HEK293 (cell line): ENCODE data around the gene CNPY1.
A peak's percentile ranks its signal among the peaks of the same experiment; 100 is the strongest.

Experiments used
- CTCF ChIA-PET: fragments of 350-600 bp; formaldehyde crosslinking; extraction: SDS; loops from one replicate; lab custom pipeline; 2021; ENCODE audit warnings: antibody characterized with exemption; lab: Yijun Ruan, JAX
- POLR2A ChIA-PET: fragments of 300-600 bp; formaldehyde crosslinking; extraction: SDS; loops from one replicate; lab custom pipeline; 2020; ENCODE audit warnings: antibody characterized with exemption, inconsistent platforms; lab: Yijun Ruan, JAX
- H3K27ac ChIP-seq: fragments of 200-500 bp; sonication (Bioruptor generic); 2 replicates; pipeline ENCODE4 v1.5.1; 2014; ENCODE audit warnings: low read depth, low read length, control low read depth, inconsistent platforms; ENCODE audit errors: extremely low read depth
- H3K36me3 ChIP-seq, 2 experiments: fragments of 200-500 bp in 1 of 2; sonication (Bioruptor generic) in 1 of 2; 1 replicate in 1 of 2; 2 replicates in 1 of 2; pipeline ENCODE4 v1.5.1; 2014 to 2017; ENCODE audit warnings: inconsistent platforms in 2 of 2, low read length in 2 of 2; ENCODE audit not compliant: control insufficient read depth in 2 of 2, insufficient read depth in 1 of 2
- H3K4me1 ChIP-seq: fragments of 200-500 bp; sonication (Bioruptor generic); 2 replicates; pipeline ENCODE4 v1.5.1; 2014; ENCODE audit warnings: mild to moderate bottlenecking, low read length, inconsistent platforms; ENCODE audit not compliant: control insufficient read depth, insufficient read depth
- H3K4me3 ChIP-seq: 2 replicates; pipeline ENCODE4 v1.5.1; 2011; ENCODE audit warnings: low read depth, mild to moderate bottlenecking, control low read depth, low read length, moderate library complexity
- H3K9me3 ChIP-seq: fragments of 200-500 bp; sonication (Bioruptor generic); 2 replicates; pipeline ENCODE4 v1.5.1; 2014; ENCODE audit warnings: low read depth, low read length, inconsistent platforms; ENCODE audit not compliant: control insufficient read depth, insufficient read depth
- EGR2 ChIP-seq: fragments of 450-650 bp; formaldehyde crosslinking; IDR thresholded peaks from 2 replicates; pipeline ENCODE4 v1.5.1; 2016; ENCODE audit warnings: low read depth, missing biosample characterization, missing genetic modification characterization
- GLI4 ChIP-seq: fragments of 450-650 bp; formaldehyde crosslinking; IDR thresholded peaks from 2 replicates; pipeline ENCODE4 v1.5.1; 2016; ENCODE audit warnings: missing biosample characterization, missing genetic modification characterization
- ZBTB44 ChIP-seq: fragments of 450-650 bp; IDR thresholded peaks from 2 replicates; pipeline ENCODE4 v1.5.1; 2018; ENCODE audit warnings: missing biosample characterization, mild to moderate bottlenecking, missing genetic modification characterization
- ZFHX2 ChIP-seq: fragments of 450-650 bp; formaldehyde crosslinking; conservative IDR thresholded peaks from 2 replicates; pipeline ENCODE4 v1.5.1; 2016; ENCODE audit warnings: missing biosample characterization, missing genetic modification characterization
- ZIC2 ChIP-seq: fragments of 450-650 bp; formaldehyde crosslinking; IDR thresholded peaks from 2 replicates; pipeline ENCODE4 v1.5.1; 2016; ENCODE audit warnings: missing biosample characterization, missing genetic modification characterization
- ZNF280D ChIP-seq: fragments of 450-650 bp; formaldehyde crosslinking; IDR thresholded peaks from 2 replicates; pipeline ENCODE4 v1.5.1; 2016; ENCODE audit warnings: missing biosample characterization, missing genetic modification characterization
- ZNF311 ChIP-seq: fragments of 450-650 bp; formaldehyde crosslinking; IDR thresholded peaks from 2 replicates; pipeline ENCODE4 v1.5.1; 2017; ENCODE audit warnings: missing biosample characterization, missing genetic modification characterization, borderline replicate concordance
- ZNF341 ChIP-seq: fragments of 450-650 bp; formaldehyde crosslinking; IDR thresholded peaks from 2 replicates; pipeline ENCODE4; 2016; ENCODE audit warnings: low read depth, missing biosample characterization, missing genetic modification characterization
- ZNF37A ChIP-seq: fragments of 450-650 bp; IDR thresholded peaks from 2 replicates; pipeline ENCODE4 v1.5.1; 2018; ENCODE audit warnings: missing biosample characterization, missing genetic modification characterization
- ZNF610 ChIP-seq: fragments of 450-650 bp; formaldehyde crosslinking; IDR thresholded peaks from 2 replicates; pipeline ENCODE4 v1.5.1; 2016; ENCODE audit warnings: missing biosample characterization, missing genetic modification characterization, borderline replicate concordance
- ZNF624 ChIP-seq: fragments of 450-650 bp; formaldehyde crosslinking; IDR thresholded peaks from 2 replicates; pipeline ENCODE4 v1.5.1; 2017; ENCODE audit warnings: missing biosample characterization, missing genetic modification characterization
- ZNF639 ChIP-seq: fragments of 450-650 bp; formaldehyde crosslinking; IDR thresholded peaks from 2 replicates; pipeline ENCODE4 v1.5.1; 2016; ENCODE audit warnings: missing biosample characterization, missing genetic modification characterization
- ZSCAN4 ChIP-seq: fragments of 450-650 bp; formaldehyde crosslinking; IDR thresholded peaks from 2 replicates; pipeline ENCODE4 v1.5.1; 2017; ENCODE audit warnings: missing biosample characterization, missing genetic modification characterization
- TF ChIP-seq, protein P1 (sequence below): fragments of 450-650 bp; formaldehyde crosslinking; IDR thresholded peaks from 2 replicates; pipeline ENCODE4 v1.5.1; 2016; ENCODE audit warnings: missing biosample characterization, missing genetic modification characterization

CNPY1 gene

GRCh38 chr7:155586843-155587440, 40.6 kb upstream of the CNPY1 start (continued):
- TF ChIP-seq ZNF37A (tag by site-specific recombination) (no peak), ZNF280D (tag by site-specific recombination) (no peak), EGR2 (peak; percentile 79)

GRCh38 chr7:155585951-155586350, 39.6 kb upstream of the CNPY1 start:
- 0 out of 2 replicates have a peak, but pooled peaks have one; percentile 8 for TF ChIP-seq EGR2
- TF ChIP-seq ZNF624 (tag by site-specific recombination) = no peak
- TF ChIP-seq ZSCAN4 (tag by site-specific recombination) = peak; percentile 99
- peak; percentile 59 for TF ChIP-seq ZFHX2 (tag by site-specific recombination)
- TF ChIP-seq, all 188 proteins: peak for 3
- H3K4me1 ChIP-seq = no peaks in the 10 kb centered on the region
- CTCF ChIA-PET = interaction anchor here (0.8 to 3.2 kb wide), 4 partner anchors 12 to 170 kb away, joined by 3 to 32 read pairs (median 4); no protein-coding TSS in a partner anchor
- H3K27ac ChIP-seq = no peak overlapping the region
- H3K9me3 ChIP-seq = no peaks in the 10 kb centered on the region
- POLR2A ChIA-PET = no interaction called here
- no peak overlapping the region for H3K4me3 ChIP-seq
- H3K36me3 ChIP-seq = no peaks in the 10 kb centered on the region

DNA sequence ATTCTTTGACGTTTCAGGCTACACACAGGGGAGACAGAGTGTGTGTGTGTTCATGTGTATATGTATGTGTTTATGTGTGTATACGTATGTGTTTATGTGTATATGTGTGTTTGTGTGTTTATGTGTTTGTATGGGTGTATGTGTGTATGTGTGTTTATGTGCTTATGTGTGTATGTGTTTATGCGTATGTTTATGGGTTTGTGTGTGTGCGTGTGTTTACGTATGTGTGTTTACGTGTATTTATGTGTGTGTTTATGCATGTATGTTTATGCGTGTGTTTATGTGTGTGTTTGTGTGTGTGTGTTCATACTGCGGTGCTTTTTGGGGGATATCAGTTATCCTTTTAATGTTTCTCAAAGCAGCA, 39.2 kb upstream of the CNPY1 start:
- ChIA-PET CTCF (interaction anchor here (0.9 to 3.2 kb wide), 3 partner anchors 13 to 154 kb away, joined by 3 to 32 read pairs (median 4); no protein-coding TSS in a partner anchor), POLR2A (no interaction called here)
- Histone ChIP-seq H3K27ac (no peak overlapping the region), H3K4me1 (no peaks in the 10 kb centered on the region), H3K9me3 (no peaks in the 10 kb centered on the region), H3K4me3 (no peak overlapping the region), H3K36me3 (no peaks in the 10 kb centered on the region)
- TF ChIP-seq GLI4 (tag by site-specific recombination) = 0 out of 2 replicates have a peak, but pooled peaks have one; percentile 47
- TF ChIP-seq, protein P1, sequence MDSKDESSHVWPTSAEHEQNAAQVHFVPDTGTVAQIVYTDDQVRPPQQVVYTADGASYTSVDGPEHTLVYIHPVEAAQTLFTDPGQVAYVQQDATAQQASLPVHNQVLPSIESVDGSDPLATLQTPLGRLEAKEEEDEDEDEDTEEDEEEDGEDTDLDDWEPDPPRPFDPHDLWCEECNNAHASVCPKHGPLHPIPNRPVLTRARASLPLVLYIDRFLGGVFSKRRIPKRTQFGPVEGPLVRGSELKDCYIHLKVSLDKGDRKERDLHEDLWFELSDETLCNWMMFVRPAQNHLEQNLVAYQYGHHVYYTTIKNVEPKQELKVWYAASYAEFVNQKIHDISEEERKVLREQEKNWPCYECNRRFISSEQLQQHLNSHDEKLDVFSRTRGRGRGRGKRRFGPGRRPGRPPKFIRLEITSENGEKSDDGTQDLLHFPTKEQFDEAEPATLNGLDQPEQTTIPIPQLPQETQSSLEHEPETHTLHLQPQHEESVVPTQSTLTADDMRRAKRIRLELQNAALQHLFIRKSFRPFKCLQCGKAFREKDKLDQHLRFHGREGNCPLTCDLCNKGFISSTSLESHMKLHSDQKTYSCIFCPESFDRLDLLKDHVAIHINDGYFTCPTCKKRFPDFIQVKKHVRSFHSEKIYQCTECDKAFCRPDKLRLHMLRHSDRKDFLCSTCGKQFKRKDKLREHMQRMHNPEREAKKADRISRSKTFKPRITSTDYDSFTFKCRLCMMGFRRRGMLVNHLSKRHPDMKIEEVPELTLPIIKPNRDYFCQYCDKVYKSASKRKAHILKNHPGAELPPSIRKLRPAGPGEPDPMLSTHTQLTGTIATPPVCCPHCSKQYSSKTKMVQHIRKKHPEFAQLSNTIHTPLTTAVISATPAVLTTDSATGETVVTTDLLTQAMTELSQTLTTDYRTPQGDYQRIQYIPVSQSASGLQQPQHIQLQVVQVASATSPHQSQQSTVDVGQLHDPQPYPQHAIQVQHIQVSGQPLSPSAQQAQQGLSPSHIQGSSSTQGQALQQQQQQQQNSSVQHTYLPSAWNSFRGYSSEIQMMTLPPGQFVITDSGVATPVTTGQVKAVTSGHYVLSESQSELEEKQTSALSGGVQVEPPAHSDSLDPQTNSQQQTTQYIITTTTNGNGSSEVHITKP (tag by site-specific recombination) = no peak
- no peak for TF ChIP-seq ZNF311 (tag by site-specific recombination)
- TF ChIP-seq ZNF639 (tag by site-specific recombination) = no peak
- 0 out of 2 replicates have a peak, but pooled peaks have one; percentile 13 for TF ChIP-seq ZIC2 (tag by site-specific recombination)
- TF ChIP-seq ZNF610 (tag by site-specific recombination) = no peak
- TF ChIP-seq ZNF341 (tag by site-specific recombination) = no peak
- no peak for TF ChIP-seq ZBTB44 (tag by site-specific recombination)
